ENCODE data around the gene BRD2. TPM values are rescaled to one million over a fixed set of nuclear protein-coding genes. Genes with fewer than 3 reads are reported as not detected.
A peak's percentile ranks its signal among the peaks of the same experiment; 100 is the strongest.

The BRD2 gene
- total and polyA plus RNA-seq, 9 of the 15 experiments (the other 6 are each of a cell fraction or from before 2014, with no cell fraction given) = 19.0 to 252 (median 181) TPM

GRCh38 chr6:32971581-32972352 is 3.4 kb downstream of the BRD2 start (continued):
- TF ChIP-seq NR1H2 (CRISPR knock-in tag; IDR thresholded peaks at IDR 0.05) (no peak; the same call in 1 of the 2 replicates), IRF9 (tag; IDR thresholded peaks at IDR 0.05) (no peak), ELK3 (CRISPR knock-in tag; IDR thresholded peaks at IDR 0.05) (no peak), AFF1 (IDR thresholded peaks at IDR 0.05; ENCODE audit: low read depth in 1 of 2, partially characterized antibody in 2 of 2) (peak in 1 of 2 experiments; percentile 82), NUFIP1 (IDR thresholded peaks at IDR 0.05; ENCODE audit: partially characterized antibody) (no peak), USF1 (CRISPR knock-in tag; IDR thresholded peaks at IDR 0.05) (no peak; the same call in 1 of the 2 replicates), ZBTB17 (CRISPR knock-in tag; IDR thresholded peaks at IDR 0.05) (peak; percentile 69), JUN (IDR thresholded peaks at IDR 0.05; ENCODE audit: borderline replicate concordance, low read depth, low read length) (peak; percentile 100), JUN (CRISPR knock-in tag; IDR thresholded peaks at IDR 0.05; ENCODE audit: borderline replicate concordance) (peak; percentile 76; the same call in 1 of the 2 replicates), PTTG1 (tag; IDR thresholded peaks at IDR 0.05; ENCODE audit: low read depth) (0 out of 2 replicates have a peak, but pooled peaks have one; percentile 34), NR3C1 (CRISPR knock-in tag; IDR thresholded peaks at IDR 0.05) (no peak), JUND (IDR thresholded peaks at IDR 0.05; ENCODE audit: borderline replicate concordance, low read depth, low read length) (peak; percentile 100), JUND (tag; IDR thresholded peaks at IDR 0.05; ENCODE audit: borderline replicate concordance, low read depth, low read length) (peak; percentile 98), HDAC6 (IDR thresholded peaks at IDR 0.05; ENCODE audit: low read depth, low read length) (0 out of 2 replicates have a peak, but pooled peaks have one; percentile 87), POLR3A (IDR thresholded peaks at IDR 0.05; ENCODE audit: borderline replicate concordance, extremely low read depth, insufficient read depth, insufficient read length) (no peak), POLR2A (conservative IDR thresholded peaks at IDR 0.05) (peak; percentile 100), RAD21 (CRISPR knock-in tag; conservative IDR thresholded peaks at IDR 0.05 in 1 of 2, IDR thresholded peaks at IDR 0.05 in 1 of 2) (peak in 1 of 2 experiments; percentile 11; a peak in 1 of 4 replicates), TCF3 (CRISPR knock-in tag; IDR thresholded peaks at IDR 0.05) (peak; percentile 41; the same call in 1 of the 2 replicates), THRA (IDR thresholded peaks at IDR 0.05) (no peak)

Data from K562 (cell line).